Fibroblast of the aortic adventitia (primary cell): Measurements from ENCODE around the gene GAPT. TPM values are rescaled to one million over a fixed set of nuclear protein-coding genes. Genes with fewer than 3 reads are reported as not detected.

Source experiments
- DNase-seq: peaks from one replicate; pipeline ENCODE4 v3.0.0-alpha.2; 2010; ENCODE audit warnings: low read depth
- H3K4me3 ChIP-seq: 2 replicates; pipeline ENCODE4 v1.5.1; 2011; ENCODE audit warnings: low read depth, mild to moderate bottlenecking, control low read depth, low read length, moderate library complexity
- CTCF ChIP-seq: IDR thresholded peaks from 2 replicates; pipeline ENCODE4 v1.5.1; 2011; ENCODE audit warnings: mild to moderate bottlenecking, low read length, control low read depth, inconsistent platforms; ENCODE audit not compliant: insufficient read depth
- total RNA-seq: library from RNA; depleted of rRNA; stranded (reverse); fragments of >200 nt; gene quantifications from 2 replicates; pipeline ENCODE4 v1.2.3, GENCODE V29; 2012; ENCODE audit warnings: low replicate concordance

The GAPT gene
- total RNA-seq, 1 donor = not detected

DNA sequence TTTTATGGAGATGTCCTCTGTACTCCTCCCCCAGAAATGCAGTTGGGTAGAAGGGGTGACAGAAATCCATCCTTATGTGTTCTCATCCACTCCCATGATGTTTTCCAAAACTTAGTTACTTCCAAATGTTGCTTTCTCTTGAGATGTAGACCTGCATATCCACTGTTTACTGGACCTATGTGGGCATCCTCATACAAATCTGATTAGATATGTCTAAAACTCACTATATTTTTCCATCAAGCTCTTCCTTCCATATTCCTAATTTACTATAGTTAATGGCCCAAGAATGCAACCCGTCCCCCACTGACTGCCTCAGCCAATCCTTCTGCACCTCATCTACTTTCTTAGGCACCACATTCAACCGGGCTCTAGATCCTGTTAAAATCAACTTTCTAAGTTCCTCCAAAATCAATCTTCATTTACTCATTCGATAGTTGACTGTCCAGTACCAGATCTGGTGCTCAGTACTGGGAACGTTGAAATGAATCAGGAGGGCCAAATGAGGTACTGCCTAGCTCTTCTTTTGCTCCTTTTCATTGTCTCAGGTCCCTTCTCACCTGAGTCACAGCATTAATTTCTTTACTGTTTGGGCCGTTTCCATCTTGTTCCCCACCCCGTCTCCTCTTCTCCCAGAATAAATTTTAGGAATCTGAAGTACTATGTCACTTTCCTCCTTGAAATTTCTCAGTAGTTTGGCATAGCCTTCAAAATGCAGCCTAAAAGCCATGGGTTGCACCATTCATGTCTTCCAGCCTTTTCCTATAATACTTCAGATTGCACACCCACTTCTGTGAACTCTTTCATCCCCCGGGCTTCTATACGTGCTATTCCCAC lies 39.3 kb upstream of the GAPT start:
- TF ChIP-seq CTCF = no peak
- H3K4me3 ChIP-seq = no peak overlapping the region
- peak; percentile 76 for DNase-seq

- TF ChIP-seq CTCF = no peak
- no peak for DNase-seq
- peak overlapping the region; percentile 83 for H3K4me3 ChIP-seq
Measured at GRCh38 chr5:58452566-58453258, 38.5 kb upstream of the GAPT start.

DNA sequence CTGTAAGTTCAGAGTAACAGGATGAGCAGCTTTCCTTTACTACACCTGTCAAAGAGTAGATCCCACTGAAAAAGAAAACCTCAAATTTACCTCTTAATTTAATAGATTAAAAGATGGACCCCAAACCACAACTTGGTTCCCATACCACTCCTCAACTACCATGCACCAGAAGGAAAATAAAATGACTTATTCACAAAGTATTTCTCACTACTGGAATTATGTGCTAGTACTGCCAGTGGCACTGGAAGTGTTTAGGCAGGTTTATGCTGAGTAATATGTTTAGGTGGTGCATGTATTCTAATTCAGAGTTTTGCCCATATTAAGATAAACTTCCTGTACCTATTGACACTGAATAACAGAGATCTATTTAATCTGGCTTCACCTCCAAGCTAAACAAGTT lies 37.9 kb upstream of the GAPT start:
- DNase-seq = peak; percentile 48
- peak overlapping the region; percentile 83 for H3K4me3 ChIP-seq
- TF ChIP-seq CTCF = no peak

- H3K4me3 ChIP-seq = peak overlapping the region; percentile 83
- TF ChIP-seq CTCF = no peak
- DNase-seq = no peak
Measured at GRCh38 chr5:58454025-58454424, 37.2 kb upstream of the GAPT start.

- peak overlapping the region; percentile 83 for H3K4me3 ChIP-seq
- TF ChIP-seq CTCF = no peak
- peak; percentile 44 for DNase-seq
Measured at GRCh38 chr5:58455066-58455465, 36.2 kb upstream of the GAPT start.

DNA sequence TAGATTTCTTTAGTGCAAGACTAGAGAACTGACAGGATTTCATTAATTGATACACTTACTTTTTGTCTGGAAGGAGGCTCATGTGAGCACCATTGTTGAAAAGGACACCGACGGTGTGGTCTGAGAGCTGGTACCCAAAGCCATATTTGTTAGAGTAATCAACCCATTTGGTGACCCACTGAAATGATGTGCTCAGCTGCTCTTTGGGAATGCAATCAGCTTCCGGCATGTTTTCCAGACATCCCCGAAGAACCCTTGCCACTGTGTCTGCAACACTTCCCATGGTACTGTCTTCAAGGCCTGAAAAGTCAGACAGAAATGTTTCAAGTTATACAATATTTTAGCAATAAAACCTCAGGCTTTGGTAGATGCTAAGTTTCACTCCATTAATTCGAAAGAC lies 35.8 kb upstream of the GAPT start:
- peak; percentile 38 for DNase-seq
- no peak for TF ChIP-seq CTCF
- H3K4me3 ChIP-seq = peak overlapping the region; percentile 83
